SH-SY5Y (cell line): ENCODE measurements around the gene CLHC1.

Experiments
- GATA2 ChIP-seq: IDR thresholded peaks from 2 replicates; pipeline ENCODE4 v1.6.1; 2011; ENCODE audit warnings: mild to moderate bottlenecking, low read depth, low read length
- GATA3 ChIP-seq: IDR thresholded peaks from 2 replicates; pipeline ENCODE4 v1.6.1; 2011; ENCODE audit warnings: low read depth, mild to moderate bottlenecking, low read length, moderate library complexity

GRCh38 chr2:55233658-55233940 lies 1.5 kb upstream of the CLHC1 start:
- TF ChIP-seq GATA2 (no peak), GATA3 (no peak)
